Forelimb muscle (tissue), 1 donor: Measurements from ENCODE around the gene REV3L. TPM values are rescaled to one million over a fixed set of nuclear protein-coding genes. Genes with fewer than 3 reads are reported as not detected.
"Not testable (repeated sequence)": the region's sequence is repeated elsewhere in the genome, so short reads cannot be mapped to it uniquely, and the experiment has no call there.

Experiments used
- DNase-seq: peaks from one replicate; pipeline ENCODE4 v3.0.0-alpha.2; 2013; ENCODE audit warnings: low read depth
- polyA plus RNA-seq: library from polyadenylated mRNA; unstranded; fragments of 120-200 nt; gene quantifications from one replicate; pipeline ENCODE4 v1.2.1, GENCODE V29; 2013; ENCODE audit not compliant: insufficient read length

REV3L gene
- polyA plus RNA-seq, 1 donor = 37.5 TPM

DNA sequence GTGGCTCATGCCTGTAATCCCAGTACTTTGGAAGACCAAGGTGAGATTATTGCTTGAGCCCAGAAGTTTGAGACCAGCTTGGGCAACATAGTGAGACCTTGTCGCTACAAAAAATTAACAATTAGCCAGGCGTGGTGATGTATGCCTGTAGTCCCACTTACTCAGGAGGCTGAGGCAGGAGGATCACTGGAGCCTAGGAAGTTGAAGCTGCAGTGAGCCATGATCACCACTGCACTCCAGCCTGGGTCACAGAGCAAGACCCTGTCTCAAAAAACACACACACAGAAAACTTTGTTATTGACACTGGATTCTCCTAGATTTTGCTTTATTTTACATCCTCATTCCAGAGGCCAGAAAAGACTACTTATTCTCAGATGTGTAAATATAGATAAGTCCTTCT, 9.5 kb upstream of the REV3L start:
- DNase-seq = no peak

DNA sequence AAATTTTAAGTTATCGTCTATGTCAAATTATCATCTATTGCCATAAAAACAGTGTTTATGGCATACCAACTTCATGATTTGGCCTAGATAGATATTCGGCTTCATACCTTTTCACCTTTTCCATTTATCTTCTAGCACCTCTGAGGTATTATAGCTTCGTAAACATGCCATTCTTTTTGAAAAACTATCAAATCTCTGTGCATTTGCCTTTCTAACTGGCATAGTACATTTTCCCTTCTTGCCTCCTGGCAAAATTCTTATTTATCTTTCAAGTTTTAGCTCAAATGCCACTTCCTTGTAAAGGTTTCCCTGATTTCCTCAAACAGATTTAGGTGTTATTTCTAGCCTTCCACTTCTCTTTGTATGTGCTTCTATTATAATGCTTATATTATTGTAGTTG, 7.0 kb upstream of the REV3L start:
- DNase-seq = no peak

DNA sequence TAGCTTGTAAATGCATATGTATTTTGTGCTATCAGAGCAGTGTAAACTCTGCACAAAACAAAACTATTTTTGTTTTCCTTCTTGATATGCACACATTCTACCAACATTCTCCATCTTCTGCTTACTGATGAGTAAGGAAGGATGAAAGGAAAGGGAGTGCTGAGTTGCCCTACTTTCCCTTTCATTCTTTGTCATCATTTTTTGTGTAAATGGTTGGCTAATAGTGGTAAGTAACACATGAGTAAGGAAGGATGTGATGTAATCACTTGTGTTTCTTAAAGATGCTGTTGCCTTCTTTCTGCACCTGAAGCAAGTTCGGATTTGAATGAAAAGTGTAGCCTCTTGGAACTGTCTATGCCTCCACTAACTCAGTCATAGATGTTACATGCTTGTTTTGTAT, 4.6 kb upstream of the REV3L start:
- DNase-seq = no peak

DNA sequence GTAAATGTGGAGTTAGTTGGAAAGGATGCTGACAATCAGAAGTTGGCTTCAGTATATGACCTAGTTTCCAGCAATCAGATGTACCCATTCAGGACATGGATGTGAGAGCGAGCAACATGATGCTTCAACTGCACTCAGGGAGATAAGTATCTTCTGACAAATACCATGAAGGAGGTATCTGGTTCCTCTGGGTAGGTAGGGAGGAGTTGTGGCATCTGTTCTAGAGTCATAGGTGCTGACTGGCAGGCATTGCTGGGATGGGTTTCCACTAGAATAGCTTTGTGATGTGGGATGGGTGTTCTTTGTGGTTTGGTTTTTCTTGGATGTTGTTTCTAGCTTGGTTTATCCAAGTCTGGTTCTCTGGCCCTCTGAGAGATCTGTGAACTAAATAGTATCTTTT, 3.9 kb upstream of the REV3L start:
- DNase-seq = no peak

DNA sequence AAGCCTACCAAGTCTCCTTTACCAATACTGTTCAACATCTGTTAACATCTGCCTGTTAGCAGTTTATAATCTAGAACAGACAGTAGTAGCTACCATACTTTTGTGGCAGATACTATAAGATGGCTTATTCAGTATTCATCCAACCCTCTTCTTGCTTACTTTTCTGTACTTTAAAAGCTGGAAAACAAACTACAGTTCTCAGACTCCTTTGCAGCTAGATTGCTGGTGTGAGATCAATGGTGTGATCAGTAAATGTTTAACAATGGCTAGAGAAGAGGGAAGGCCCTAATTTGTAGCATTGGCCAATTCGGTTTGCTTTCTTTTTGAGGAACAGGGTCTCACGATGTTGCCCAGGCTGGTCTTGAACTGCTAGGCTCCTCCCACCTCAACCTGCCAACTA, 3.5 kb upstream of the REV3L start:
- DNase-seq = no peak

DNA sequence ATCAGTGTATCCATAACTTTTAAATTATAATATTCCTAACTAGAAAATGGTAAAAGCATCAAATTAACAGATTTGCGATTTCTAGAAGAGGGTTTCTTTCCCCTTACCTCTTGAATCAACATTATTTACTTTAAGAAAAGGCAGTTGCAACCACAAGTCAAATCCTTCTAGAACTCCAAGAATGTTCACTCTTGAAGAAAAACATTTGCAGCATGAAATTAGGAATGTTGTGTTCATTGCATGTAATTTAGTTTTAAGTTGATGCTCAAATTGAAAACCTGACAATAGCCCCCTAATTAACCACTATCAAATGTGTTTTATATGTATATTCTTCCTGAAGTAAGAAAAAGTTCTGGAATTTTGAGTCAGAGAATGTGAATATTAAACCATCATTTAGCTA, 2.3 kb upstream of the REV3L start:
- no peak for DNase-seq

DNA sequence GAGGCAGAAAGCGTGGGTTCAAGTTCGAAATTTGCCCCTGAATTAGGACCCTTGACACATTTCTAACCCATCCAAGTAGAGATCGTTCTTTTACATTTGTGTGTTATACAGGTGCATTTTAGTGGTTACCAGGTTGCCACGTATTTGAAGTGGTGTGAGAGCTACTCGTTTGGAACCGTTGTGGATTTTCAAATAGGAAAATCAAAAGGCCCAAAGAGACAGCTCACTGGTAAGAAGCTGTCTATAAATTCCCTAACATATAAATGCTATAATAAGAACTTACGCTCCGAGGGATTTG, 1.6 kb upstream of the REV3L start:
- no peak for DNase-seq

DNA sequence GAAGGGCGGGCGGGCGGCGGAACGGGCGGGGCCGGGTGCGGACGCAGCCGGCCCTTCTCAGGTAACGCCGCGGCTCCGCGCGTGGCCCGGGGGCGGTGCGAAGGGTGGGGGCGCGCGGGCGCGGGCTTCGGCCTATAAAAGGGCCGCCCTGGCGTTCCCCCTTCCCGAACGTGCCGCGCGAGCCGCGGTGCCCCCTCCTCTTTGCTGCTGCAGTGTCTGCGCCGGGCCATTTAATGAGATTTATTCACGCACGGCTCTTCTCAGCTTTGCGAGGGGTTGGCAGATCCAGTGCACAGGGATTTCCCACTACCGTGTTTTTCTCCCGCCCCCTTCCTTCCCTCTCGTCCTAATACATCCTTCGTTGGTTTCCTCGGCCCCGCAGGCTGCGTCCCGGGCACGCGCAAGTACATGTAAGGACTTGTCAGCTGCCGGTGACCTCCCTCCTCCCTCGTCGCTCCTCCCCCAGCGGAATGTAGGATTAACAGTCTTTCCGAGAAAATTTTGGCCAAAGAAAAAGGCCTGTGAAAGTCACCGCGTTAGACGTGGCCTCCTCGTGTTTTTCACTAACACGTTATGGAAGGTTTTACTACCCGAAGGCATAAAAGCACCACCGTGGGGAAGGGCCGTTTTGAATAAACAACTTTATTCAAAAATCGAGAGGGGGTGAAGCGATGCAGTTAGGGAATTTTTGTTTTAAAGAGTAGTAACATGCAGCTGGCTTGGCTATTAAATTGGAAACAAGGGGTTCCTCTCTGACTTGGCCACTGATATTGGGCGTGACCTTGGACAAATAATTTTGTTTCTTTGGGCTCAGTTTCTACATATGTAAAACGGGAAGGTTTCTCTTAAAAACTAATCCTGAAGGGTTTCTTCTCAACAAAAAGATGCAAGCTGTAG, 966 bp upstream of the REV3L start:
- DNase-seq = peak; percentile 86

DNA sequence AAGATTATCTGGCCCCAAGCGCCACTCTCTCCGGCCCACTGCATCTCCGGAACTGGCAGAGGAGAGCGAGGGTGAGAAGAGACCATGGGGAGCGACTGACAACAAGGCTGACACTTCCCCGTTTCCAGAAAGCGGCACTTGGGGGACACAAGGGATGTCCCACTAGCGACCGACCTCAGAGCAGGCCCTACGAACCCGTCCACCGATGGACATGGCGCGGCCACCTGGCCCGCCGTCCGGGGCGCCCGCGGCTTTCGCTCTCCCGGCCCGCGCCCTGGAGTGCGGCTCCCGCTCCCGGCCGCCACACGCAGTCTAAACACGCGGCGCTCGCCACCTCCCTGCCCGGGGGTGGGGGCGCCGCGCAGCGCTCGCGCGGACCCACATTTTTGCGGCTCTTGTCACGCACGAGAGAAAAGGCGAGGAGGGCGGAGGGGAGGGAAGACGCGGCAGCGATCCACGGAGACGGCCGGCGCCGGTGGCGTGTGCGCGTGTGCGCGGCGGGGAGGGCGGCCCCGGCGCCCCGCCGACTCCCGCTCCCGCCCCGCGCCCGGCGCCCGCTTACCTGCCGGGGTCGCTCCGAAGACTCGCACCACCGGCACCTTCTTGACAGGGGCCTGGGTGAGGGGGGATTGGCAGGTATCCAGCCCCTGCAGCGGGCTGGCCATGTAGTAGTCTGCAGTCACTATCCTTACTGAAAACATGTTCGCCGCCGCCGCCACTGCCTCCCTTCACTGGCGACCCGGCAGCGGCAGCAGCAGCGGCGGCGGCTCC, 645 bp downstream of the REV3L start:
- no peak for DNase-seq

DNA sequence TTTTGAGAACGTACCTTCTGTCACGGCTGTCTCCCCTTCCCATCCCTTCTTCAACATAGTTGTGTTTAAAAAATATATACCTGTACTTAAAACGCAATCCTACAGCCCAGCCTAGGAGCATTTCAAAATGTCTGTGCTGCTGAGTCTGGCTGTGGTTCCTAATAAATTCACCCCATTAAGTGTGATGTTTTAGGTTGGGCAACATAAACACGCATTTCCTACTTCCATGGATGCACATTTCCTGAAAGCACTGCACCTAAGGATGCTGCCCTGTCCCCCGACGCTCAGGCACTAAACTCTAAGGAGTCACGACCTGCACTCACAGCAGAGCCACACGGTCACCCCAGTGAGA, 1.2 kb downstream of the REV3L start:
- no peak for DNase-seq

DNA sequence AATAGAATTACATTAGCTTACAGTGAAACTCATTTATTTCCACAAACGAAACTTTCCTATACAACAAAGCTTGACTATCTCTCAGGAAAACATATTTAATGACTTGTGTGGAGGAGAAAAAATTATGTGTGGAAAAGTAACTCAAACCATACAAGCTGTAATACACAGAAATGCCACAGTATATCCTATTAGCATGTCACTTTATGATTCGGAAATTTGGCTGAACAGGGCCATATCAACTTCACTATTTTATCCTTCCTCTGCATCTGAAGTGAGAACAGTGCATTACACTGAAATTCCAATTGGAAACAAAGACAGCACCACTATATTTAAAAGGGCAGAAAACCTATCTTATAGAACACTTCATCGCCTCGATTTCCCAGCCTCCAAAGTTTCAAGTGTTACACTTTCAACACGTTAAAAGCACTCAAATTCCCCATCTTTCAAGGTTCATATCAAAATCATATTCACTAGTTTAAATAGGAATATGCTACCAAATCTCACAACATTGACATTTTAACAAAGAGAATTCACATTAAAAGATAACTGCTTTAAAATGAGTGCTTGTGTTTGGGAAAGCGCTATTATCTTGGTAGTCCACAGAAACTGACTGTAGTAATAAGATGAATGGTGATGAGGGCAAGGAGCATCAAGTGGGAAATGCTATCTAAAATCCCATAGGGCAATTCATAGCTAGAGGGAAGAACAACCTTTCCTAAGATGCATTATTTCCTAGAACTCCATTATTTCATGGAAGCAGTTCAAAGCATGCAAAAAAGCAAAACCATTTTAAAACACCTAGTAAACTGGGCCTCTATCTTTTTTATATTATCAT, 1.8 kb downstream of the REV3L start:
- no peak for DNase-seq

DNA sequence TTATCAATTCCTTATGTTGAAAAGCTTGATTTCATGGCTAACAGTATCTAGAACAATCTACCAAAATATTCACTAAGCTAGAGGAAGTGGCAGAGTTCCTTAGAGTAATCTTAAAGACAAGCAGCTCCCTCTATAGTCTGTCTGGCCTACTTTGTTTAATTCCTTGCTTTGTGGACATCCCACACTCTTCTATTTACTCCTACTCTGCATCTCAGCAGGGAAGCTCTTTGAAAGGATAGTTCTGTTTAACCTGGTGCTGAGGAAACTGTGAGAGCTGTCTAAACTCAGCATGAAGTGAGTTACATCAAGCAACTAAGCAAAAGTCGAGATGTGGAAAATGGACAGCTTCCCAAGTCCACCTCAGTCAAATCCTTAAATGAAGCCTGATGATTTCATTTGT, 4.3 kb downstream of the REV3L start:
- DNase-seq = no peak

DNA sequence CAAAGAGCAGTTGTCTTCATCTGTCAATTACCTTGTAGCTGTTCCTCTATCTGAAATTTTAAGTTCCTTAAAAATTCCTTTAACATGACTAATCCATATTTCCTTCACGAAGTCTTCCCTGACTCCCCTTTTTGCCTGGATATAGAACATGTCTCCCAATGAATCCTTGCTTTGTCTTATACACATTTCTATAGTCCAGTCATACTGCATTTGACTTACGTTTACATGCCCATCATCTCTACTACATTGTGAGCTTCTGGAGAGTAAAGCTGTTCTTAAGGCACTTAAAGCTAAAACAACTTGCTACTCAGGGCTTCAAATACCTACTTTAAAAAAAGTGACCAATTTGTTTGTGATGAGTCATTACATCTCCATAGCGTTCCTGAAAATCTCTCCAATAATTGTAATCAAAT, 4.9 kb downstream of the REV3L start:
- no peak for DNase-seq

DNA sequence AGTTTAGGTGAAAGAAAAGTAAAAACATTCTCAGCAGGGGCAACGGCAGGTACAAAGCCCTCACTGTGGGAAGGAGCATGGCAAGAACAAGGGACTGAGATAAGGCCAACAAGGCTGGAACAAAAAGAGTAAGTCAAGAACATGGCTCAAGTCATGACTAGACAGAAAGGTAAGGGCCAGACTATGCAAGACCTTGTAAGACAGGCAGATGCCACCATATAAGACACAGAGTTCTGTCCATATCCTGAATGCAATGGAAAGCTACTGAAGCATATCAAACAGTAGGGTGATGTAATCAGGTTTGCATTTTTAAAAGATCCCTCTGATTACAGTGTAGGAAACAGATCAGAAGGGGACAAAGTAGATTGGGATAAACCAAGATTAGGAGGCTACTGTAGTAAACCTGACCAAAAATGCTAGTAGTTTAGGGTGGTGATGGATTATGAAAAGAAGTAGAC, 5.5 kb downstream of the REV3L start:
- no peak for DNase-seq

DNA sequence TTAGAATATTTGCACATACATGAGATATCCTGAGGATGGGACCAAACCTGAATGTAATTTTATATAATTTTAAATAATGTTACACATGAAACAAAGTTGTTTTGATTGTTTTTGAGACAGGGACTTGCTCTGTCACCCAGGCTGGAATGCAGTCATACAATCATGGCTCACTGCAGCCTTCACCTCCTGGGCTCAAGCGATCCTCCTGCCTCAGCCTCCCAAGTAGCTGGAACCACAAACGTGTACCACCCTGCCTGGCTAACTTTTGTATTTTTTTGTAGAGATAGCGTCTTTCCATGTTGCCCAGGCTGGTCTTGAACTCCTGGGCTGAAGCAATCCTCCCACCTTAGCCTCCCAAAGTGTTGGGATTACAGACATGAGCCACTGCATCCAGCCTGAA, 7.0 kb downstream of the REV3L start:
- not testable (repeated sequence) for DNase-seq

DNA sequence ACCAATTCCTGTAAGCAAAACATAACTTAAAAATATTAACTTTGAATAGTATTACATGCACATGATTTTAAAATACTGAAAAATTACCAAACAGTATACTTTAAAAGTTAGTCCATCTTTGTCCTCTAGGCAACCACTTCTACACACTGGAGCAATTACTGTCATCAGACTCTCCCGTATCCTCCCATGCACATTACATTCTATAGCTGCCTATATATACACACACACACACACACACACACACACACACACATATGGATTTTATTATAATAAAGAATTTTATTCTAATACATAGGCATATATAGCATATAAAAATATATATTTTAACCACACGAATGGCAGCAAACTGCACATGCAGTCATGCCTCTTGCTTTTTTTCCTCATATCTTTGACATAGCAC, 8.2 kb downstream of the REV3L start:
- DNase-seq = no peak

DNA sequence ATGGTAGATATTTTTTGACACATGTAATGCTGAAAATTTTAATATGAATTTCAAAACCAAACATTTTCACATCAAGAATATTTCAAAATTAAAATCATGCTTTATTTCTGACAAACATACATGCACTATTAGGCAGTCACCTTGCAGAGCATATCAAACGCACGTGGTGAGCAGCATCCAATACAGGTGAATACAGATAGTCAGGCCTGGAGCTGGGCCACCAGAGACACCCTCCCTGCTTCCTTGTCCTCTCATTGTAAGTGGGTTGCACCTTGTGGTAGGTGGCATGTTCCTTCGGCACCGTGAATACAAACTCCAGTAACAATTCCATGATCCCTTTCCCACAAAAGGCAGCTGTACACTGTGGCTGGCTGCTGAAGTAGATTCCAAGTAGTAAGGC, 8.9 kb downstream of the REV3L start:
- DNase-seq = no peak

DNA sequence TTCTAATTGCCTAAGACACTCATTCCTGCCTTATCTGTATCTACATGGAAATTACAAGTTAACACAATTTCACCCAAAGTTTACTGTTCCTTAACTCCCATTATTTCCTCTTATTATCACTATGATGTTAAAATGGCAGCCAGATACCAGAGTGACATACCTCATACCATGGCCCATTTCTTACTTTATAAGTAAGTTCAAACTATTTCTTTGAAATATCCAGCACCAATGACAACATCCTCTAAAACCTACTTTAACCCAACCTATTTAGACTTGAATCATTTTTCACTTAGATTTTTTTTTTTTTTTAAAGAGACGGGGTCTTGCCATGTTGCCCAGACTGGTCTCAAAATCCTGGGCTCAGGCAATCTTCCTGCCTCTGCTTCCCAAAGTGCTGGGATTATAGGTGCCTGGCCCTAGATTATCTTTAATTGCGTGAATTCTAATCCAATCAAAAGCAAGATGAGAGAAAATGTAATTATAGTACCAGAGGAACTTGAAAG, 10.0 kb downstream of the REV3L start:
- no peak for DNase-seq

DNA sequence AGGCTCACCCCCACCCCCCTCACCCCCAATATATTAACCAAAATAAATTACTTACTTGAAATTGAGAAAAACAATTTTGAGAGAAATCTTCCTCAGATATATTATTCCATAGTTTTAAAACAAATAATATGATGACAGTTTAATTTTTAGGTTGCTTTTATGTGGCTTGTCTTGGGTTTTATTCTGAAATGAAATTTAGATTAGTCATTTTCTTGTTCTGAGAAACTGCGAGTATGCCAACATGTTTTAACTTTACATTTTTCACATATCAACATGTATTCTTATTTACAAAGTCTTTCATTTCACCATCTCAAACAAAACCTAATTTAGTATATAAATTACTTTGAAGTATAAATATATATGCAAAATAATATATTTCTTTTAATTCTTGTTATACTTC, 11.1 kb downstream of the REV3L start:
- DNase-seq = no peak

DNA sequence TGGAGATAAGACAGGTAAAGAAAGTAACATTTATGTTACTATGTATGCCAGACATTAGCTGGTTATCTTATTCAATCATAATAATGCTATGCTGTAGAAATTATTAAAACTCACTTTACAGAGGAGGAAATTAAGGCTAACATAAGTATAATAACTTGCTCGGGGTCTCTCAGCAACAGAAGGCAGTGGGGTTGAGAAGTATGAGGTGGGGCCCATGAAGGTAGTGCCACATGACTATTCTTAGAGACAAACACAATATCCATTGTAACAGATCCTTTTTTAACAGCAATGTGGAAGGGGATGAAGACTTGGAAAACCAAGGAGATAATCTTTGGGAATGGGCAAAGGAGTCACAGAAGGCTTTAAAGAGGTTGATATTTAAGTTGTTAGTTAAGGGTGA, 11.5 kb downstream of the REV3L start:
- DNase-seq = no peak

DNA sequence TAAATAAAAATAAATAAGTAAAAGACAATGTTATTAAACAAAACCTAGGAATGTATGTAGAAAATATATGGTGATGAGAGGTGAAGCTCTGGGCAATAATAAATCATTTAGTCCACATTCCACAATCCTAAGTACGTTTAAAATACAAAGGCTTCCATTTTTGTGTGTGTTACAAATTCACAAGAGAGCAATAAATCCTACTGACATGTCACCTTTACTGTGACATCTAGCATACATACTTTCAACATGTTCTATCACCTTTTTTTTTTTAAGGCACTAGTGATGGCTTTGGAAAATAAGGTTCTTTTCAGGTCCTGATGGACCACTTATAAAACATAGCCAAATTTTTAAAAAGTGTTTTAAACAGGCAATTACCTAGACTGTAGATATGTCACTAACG, 12.0 kb downstream of the REV3L start:
- DNase-seq = no peak

DNA sequence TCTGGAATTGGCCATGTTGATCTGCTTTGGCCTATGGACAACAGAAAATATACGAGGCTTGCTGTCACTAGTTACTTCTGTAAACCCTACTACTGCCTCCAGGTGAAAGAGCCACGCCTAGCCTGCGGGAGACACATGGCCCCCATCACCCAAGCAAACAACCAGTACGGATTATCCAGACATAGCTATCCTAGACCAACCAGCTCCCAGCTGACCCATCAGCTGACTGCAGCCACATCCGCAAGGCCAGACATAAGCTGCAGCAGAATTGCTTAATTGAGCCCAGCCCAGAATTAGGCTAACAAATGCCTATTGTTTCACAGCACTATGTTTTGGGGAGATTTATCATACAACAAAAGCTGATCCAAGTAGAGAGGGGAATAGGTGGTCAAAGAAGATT, 13.5 kb downstream of the REV3L start:
- no peak for DNase-seq
